OCI-LY1 (cell line): ENCODE data around the gene VKORC1.

ENCODE experiments used
- CTCF ChIP-seq: fragments of 200-600 bp; sonication (generic), shearing (Covaris generic); IDR thresholded peaks from 2 replicates; pipeline ENCODE4 v1.5.1; 2017; ENCODE audit warnings: mild to moderate bottlenecking, antibody characterized with exemption, low read length, moderate library complexity, mixed read lengths
- EZH2 ChIP-seq: fragments of 200-600 bp; sonication (generic), shearing (Covaris generic); IDR thresholded peaks from 2 replicates; pipeline ENCODE4 v1.8.0; 2017; ENCODE audit warnings: borderline replicate concordance, mixed run types, mild to moderate bottlenecking, antibody characterized with exemption, low read length, moderate library complexity, mixed read lengths

- TF ChIP-seq CTCF (no peak), EZH2 (no peak)
Measured at GRCh38 chr16:31088459-31089183, 6.0 kb downstream of the VKORC1 start, which contains the start of gene PRSS53.
